ENCODE data around the gene TBCD.

GRCh38 chr17:82924812-82925211 is 172.9 kb downstream of the TBCD start:
- TF ChIP-seq EZH2phosphoT487 (IDR thresholded peaks at IDR 0.05; ENCODE audit: insufficient read depth, low read depth) (no peak), EZH2 (IDR thresholded peaks at IDR 0.05; ENCODE audit: insufficient read depth, poor library complexity, severe bottlenecking) (no peak)
